Body of pancreas (tissue), 4 donors: Measurements from ENCODE around the gene WNT3A.

Experiments used
- POLR2A ChIP-seq, 3 donors: fragments of 450-650 bp; IDR thresholded peaks; one replicate each; pipeline ENCODE4 v1.6.1; 2016; ENCODE audit warnings: antibody characterized with exemption in 3 of 3, mild to moderate bottlenecking in 2 of 3
- TF ChIP-seq, protein P1 (sequence below), 7 experiments: fragments of 450-650 bp in 4 of 7; fragments of 200-600 bp in 3 of 7; sonication (generic) in 3 of 7; IDR thresholded peaks; one replicate each; pipeline ENCODE4 v1.5.1; 2016 to 2019; ENCODE audit warnings: antibody characterized with exemption in 7 of 7

DNA sequence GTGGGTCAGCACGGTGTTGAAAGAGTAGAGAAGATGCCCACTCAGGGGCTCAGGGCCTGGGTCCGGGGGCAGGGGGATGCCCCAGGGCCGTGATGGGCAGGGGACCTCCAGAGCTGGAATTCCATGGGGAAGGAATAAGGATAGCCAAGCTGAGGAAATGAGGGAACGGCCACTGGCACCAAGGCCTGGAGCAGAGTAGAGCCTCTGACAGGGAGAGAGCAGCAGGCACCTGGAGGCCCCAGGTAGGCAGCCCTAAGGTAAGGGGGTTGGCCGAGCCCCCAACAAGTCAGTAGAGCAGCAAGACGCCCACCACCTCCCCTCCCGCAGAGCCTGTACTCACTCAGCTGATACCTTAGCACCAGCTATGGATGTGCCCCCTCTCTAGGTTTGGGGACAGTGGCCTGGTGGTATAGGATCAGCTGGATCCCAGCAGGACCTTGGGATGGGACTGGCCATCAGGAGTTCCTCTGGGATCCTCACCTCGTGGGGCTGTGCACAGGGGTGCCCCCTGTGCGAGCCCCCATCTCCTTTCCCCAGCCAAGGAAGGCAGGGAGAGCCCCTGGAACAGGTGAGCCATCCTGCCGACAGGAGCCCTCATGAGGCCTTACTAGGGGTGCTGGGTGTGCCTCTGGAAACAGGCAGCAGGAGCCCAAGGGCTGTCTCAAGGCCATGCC, 54.8 kb downstream of the WNT3A start:
- no peak for TF ChIP-seq POLR2A (IDR thresholded peaks at IDR 0.05)
- TF ChIP-seq, protein P1, sequence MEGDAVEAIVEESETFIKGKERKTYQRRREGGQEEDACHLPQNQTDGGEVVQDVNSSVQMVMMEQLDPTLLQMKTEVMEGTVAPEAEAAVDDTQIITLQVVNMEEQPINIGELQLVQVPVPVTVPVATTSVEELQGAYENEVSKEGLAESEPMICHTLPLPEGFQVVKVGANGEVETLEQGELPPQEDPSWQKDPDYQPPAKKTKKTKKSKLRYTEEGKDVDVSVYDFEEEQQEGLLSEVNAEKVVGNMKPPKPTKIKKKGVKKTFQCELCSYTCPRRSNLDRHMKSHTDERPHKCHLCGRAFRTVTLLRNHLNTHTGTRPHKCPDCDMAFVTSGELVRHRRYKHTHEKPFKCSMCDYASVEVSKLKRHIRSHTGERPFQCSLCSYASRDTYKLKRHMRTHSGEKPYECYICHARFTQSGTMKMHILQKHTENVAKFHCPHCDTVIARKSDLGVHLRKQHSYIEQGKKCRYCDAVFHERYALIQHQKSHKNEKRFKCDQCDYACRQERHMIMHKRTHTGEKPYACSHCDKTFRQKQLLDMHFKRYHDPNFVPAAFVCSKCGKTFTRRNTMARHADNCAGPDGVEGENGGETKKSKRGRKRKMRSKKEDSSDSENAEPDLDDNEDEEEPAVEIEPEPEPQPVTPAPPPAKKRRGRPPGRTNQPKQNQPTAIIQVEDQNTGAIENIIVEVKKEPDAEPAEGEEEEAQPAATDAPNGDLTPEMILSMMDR (IDR thresholded peaks at IDR 0.05), result no peak
